Measurements from ENCODE around the gene PROB1.

GRCh38 chr5:139371482-139372435 is 23.1 kb downstream of the PROB1 start:
- no peak for TF ChIP-seq EZH2 (IDR thresholded peaks at IDR 0.05; ENCODE audit: insufficient read depth, poor library complexity, severe bottlenecking)
- TF ChIP-seq EZH2phosphoT487 (IDR thresholded peaks at IDR 0.05; ENCODE audit: insufficient read depth, low read depth) = no peak
